ENCODE results near the gene DEPDC5. TPM values are rescaled to one million over a fixed set of nuclear protein-coding genes. Genes with fewer than 3 reads are reported as not detected.

The DEPDC5 gene
- total and polyA plus RNA-seq, 2 experiments from 2014 or later: 6.3 to 7.6 TPM

DNA sequence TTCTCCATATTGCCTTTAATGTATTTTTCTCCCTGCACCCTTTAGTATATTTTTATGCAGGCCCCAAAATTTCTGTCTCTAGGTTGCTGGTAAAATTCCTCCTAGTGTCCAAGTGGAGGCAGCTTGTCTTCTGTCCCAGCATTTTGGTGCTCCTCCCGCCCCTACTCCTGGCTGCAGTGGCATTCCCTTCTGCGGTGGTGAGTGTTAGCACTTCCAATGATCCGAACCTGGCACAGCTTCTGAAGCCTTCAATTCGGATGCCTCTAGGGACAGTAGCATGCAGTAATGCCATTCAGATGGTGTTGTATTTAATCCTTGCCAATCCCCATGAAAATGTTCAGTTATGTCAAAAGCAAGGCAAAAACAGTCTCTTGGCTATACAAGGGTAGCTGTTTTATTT, 196.4 kb downstream of the DEPDC5 start:
- DNase-seq: peak; percentile 67
- peaks cover 81% of the 10 kb centered on the region for H3F3A ChIP-seq (ENCODE audit: insufficient read depth)
- H3K4me1 ChIP-seq (ENCODE audit: insufficient read depth): peaks cover 66% of the 10 kb centered on the region
- in situ Hi-C loops (cut with MboI): no loop called here
- peak overlapping the region; percentile 75; the same call in 1 of the 2 replicates for H3K9ac ChIP-seq
- peaks cover 19% of the 10 kb centered on the region for H3K36me3 ChIP-seq (ENCODE audit: low read depth)
- H3K9me3 ChIP-seq (ENCODE audit: low read depth): no peaks in the 10 kb centered on the region
- H3K4me3 ChIP-seq: no peak overlapping the region
- peaks cover 92% of the 10 kb centered on the region for H3K79me2 ChIP-seq (ENCODE audit: insufficient read depth)
- no peak overlapping the region for H2AFZ ChIP-seq
- peaks cover 11% of the 10 kb centered on the region for H4K20me1 ChIP-seq (ENCODE audit: insufficient read depth)
- H3K27me3 ChIP-seq (replicated peaks; ENCODE audit: insufficient read depth): no peaks in the 10 kb centered on the region
- H3K9me2 ChIP-seq (ENCODE audit: insufficient read depth): no peaks in the 10 kb centered on the region
- TF ChIP-seq EZH2phosphoT487 (IDR thresholded peaks at IDR 0.05; ENCODE audit: insufficient read depth, low read depth): no peak
- TF ChIP-seq EZH2 (IDR thresholded peaks at IDR 0.05; ENCODE audit: insufficient read depth, poor library complexity, severe bottlenecking): no peak
- WGBS, 2 experiments (ENCODE audit: low coverage in 1 of 2, low lambda C conversion rate in 2 of 2, missing lambda C conversion rate in 2 of 2): 8 to 15% methylated on average over 4 of the region's 4 CpGs
- no peak overlapping the region for H3K4me2 ChIP-seq (ENCODE audit: unreplicated experiment)
- peak overlapping the region; percentile 96 for H3K27ac ChIP-seq

- H3K27ac ChIP-seq: peak overlapping the region; percentile 96
- no peak overlapping the region for H2AFZ ChIP-seq
- H3K9me3 ChIP-seq (ENCODE audit: low read depth): no peaks in the 10 kb centered on the region
- H3K4me3 ChIP-seq: no peak overlapping the region
- no peaks in the 10 kb centered on the region for H3K27me3 ChIP-seq (replicated peaks; ENCODE audit: insufficient read depth)
- no peaks in the 10 kb centered on the region for H3K9me2 ChIP-seq (ENCODE audit: insufficient read depth)
- in situ Hi-C loops (cut with MboI): no loop called here
- H3K9ac ChIP-seq: peak overlapping the region; percentile 75
- H3K79me2 ChIP-seq (ENCODE audit: insufficient read depth): peaks cover 92% of the 10 kb centered on the region
- DNase-seq: peak; percentile 38
- H3K36me3 ChIP-seq (ENCODE audit: low read depth): peaks cover 22% of the 10 kb centered on the region
- 75 to 78% methylated on average over 8 of the region's 8 CpGs for WGBS, 2 experiments (ENCODE audit: low coverage in 1 of 2, low lambda C conversion rate in 2 of 2, missing lambda C conversion rate in 2 of 2)
- H3K4me2 ChIP-seq (ENCODE audit: unreplicated experiment): peak overlapping the region; percentile 62
- peaks cover 75% of the 10 kb centered on the region for H3F3A ChIP-seq (ENCODE audit: insufficient read depth)
- peaks cover 11% of the 10 kb centered on the region for H4K20me1 ChIP-seq (ENCODE audit: insufficient read depth)
- TF ChIP-seq EZH2 (IDR thresholded peaks at IDR 0.05; ENCODE audit: insufficient read depth, poor library complexity, severe bottlenecking) (no peak), EZH2phosphoT487 (IDR thresholded peaks at IDR 0.05; ENCODE audit: insufficient read depth, low read depth) (no peak)
- H3K4me1 ChIP-seq (ENCODE audit: insufficient read depth): peaks cover 57% of the 10 kb centered on the region
Measured at GRCh38 chr22:31951194-31952093, 197.6 kb downstream of the DEPDC5 start.

GRCh38 chr22:31952094-31952401, 198.2 kb downstream of the DEPDC5 start:
- Histone ChIP-seq H3K27ac (peak overlapping the region; percentile 96), H2AFZ (no peak overlapping the region), H3K36me3 (ENCODE audit: low read depth) (peaks cover 28% of the 10 kb centered on the region), H3F3A (ENCODE audit: insufficient read depth) (peaks cover 70% of the 10 kb centered on the region), H3K4me3 (no peak overlapping the region), H4K20me1 (ENCODE audit: insufficient read depth) (peaks cover 13% of the 10 kb centered on the region), H3K9ac (peak overlapping the region; percentile 75), H3K27me3 (replicated peaks; ENCODE audit: insufficient read depth) (no peaks in the 10 kb centered on the region), H3K9me2 (ENCODE audit: insufficient read depth) (no peaks in the 10 kb centered on the region), H3K4me2 (ENCODE audit: unreplicated experiment) (peak overlapping the region; percentile 62), H3K4me1 (ENCODE audit: insufficient read depth) (peaks cover 51% of the 10 kb centered on the region), H3K9me3 (ENCODE audit: low read depth) (no peaks in the 10 kb centered on the region), H3K79me2 (ENCODE audit: insufficient read depth) (peaks cover 92% of the 10 kb centered on the region)
- peak; percentile 53 for DNase-seq
- 85 to 87% methylated on average over 2 of the region's 2 CpGs for WGBS, 2 experiments (ENCODE audit: low coverage in 1 of 2, low lambda C conversion rate in 2 of 2, missing lambda C conversion rate in 2 of 2)
- in situ Hi-C loops (cut with MboI): no loop called here
- TF ChIP-seq EZH2phosphoT487 (IDR thresholded peaks at IDR 0.05; ENCODE audit: insufficient read depth, low read depth) (no peak), EZH2 (IDR thresholded peaks at IDR 0.05; ENCODE audit: insufficient read depth, poor library complexity, severe bottlenecking) (no peak)

- Histone ChIP-seq H2AFZ (no peak overlapping the region), H4K20me1 (ENCODE audit: insufficient read depth) (peaks cover 13% of the 10 kb centered on the region), H3F3A (ENCODE audit: insufficient read depth) (peaks cover 66% of the 10 kb centered on the region), H3K36me3 (ENCODE audit: low read depth) (peaks cover 29% of the 10 kb centered on the region), H3K4me3 (peak overlapping the region; percentile 9; the same call in 1 of the 2 replicates), H3K4me1 (ENCODE audit: insufficient read depth) (peaks cover 51% of the 10 kb centered on the region), H3K9me2 (ENCODE audit: insufficient read depth) (no peaks in the 10 kb centered on the region), H3K4me2 (ENCODE audit: unreplicated experiment) (peak overlapping the region; percentile 62), H3K9ac (peak overlapping the region; percentile 75), H3K9me3 (ENCODE audit: low read depth) (no peaks in the 10 kb centered on the region), H3K27ac (peak overlapping the region; percentile 96), H3K79me2 (ENCODE audit: insufficient read depth) (peaks cover 92% of the 10 kb centered on the region), H3K27me3 (replicated peaks; ENCODE audit: insufficient read depth) (no peaks in the 10 kb centered on the region)
- TF ChIP-seq EZH2phosphoT487 (IDR thresholded peaks at IDR 0.05; ENCODE audit: insufficient read depth, low read depth): 0 out of 2 replicates have a peak, but pooled peaks have one; percentile 38
- TF ChIP-seq EZH2 (IDR thresholded peaks at IDR 0.05; ENCODE audit: insufficient read depth, poor library complexity, severe bottlenecking): no peak
- DNase-seq: peak; percentile 93
- in situ Hi-C loops (cut with MboI): no loop called here
- WGBS, 2 experiments (ENCODE audit: low coverage in 1 of 2, low lambda C conversion rate in 2 of 2, missing lambda C conversion rate in 2 of 2): 0 to 7% methylated on average over 2 of the region's 2 CpGs
Measured at GRCh38 chr22:31952472-31952871, 198.7 kb downstream of the DEPDC5 start.

All from GM23248 (cell line).